Stimulated activated CD4-positive, alpha-beta T cell treated with anti-CD3 and anti-CD28 coated beads, TNF-alpha, amount 100 ng/mL, for 1 hour (primary cell): ENCODE data around the gene CMTM1.
"Not testable (repeated sequence)": the region's sequence is repeated elsewhere in the genome, so short reads cannot be mapped to it uniquely, and the experiment has no call there.

Experiments used
- DNase-seq, 3 donors: peaks; one replicate each; pipeline ENCODE4 v3.0.0-alpha.2; 2020; ENCODE audit warnings: low read depth in 3 of 3, low spot score in 1 of 3

CMTM1 gene

GRCh38 chr16:66588981-66589713, 22.9 kb downstream of the CMTM1 start:
- peak in 1 of 3 donors; percentile 40 for DNase-seq

GRCh38 chr16:66590322-66590721, 24.1 kb downstream of the CMTM1 start:
- no peak for DNase-seq

- DNase-seq: no peak
Observed at GRCh38 chr16:66591018-66591417, 24.8 kb downstream of the CMTM1 start.

- no peak for DNase-seq
Observed at GRCh38 chr16:66592241-66592640, 26.0 kb downstream of the CMTM1 start.

GRCh38 chr16:66592814-66593213, 26.6 kb downstream of the CMTM1 start:
- no peak for DNase-seq

GRCh38 chr16:66594739-66595138, 28.5 kb downstream of the CMTM1 start:
- no peak for DNase-seq

GRCh38 chr16:66596559-66596958, 30.3 kb downstream of the CMTM1 start:
- DNase-seq: not testable (repeated sequence)

GRCh38 chr16:66596986-66597848, 31.0 kb downstream of the CMTM1 start:
- DNase-seq: no peak

- no peak for DNase-seq
Observed at GRCh38 chr16:66598111-66598510, 31.9 kb downstream of the CMTM1 start.

GRCh38 chr16:66599726-66600125, 33.5 kb downstream of the CMTM1 start:
- no peak for DNase-seq

- DNase-seq: no peak
Observed at GRCh38 chr16:66600477-66600876, 34.2 kb downstream of the CMTM1 start.

GRCh38 chr16:66601471-66601870, 35.2 kb downstream of the CMTM1 start:
- DNase-seq: no peak

- peak in 2 of 3 donors; percentile 42 to 53 for DNase-seq
Observed at GRCh38 chr16:66603537-66604375, 37.5 kb downstream of the CMTM1 start.

GRCh38 chr16:66604376-66605176, 38.3 kb downstream of the CMTM1 start, which contains the start of gene CMTM3:
Gene CMTM3, plus strand, starts transcription at chr16:66604704. Its CDS starts 102 bp downstream, at chr16:66604806.
- DNase-seq: peak in 2 of 3 donors; percentile 42 to 68

GRCh38 chr16:66605177-66605978, 39.1 kb downstream of the CMTM1 start:
- peak in 1 of 3 donors; percentile 24 for DNase-seq

GRCh38 chr16:66605979-66606751, 39.9 kb downstream of the CMTM1 start:
- DNase-seq: no peak

GRCh38 chr16:66608241-66609138, 42.3 kb downstream of the CMTM1 start:
- peak in 2 of 3 donors; percentile 64 to 84 for DNase-seq

- DNase-seq: no peak
Observed at GRCh38 chr16:66609139-66609510, 42.9 kb downstream of the CMTM1 start.
